ENCODE data around the gene ATXN1.

Gene ATXN1

DNA sequence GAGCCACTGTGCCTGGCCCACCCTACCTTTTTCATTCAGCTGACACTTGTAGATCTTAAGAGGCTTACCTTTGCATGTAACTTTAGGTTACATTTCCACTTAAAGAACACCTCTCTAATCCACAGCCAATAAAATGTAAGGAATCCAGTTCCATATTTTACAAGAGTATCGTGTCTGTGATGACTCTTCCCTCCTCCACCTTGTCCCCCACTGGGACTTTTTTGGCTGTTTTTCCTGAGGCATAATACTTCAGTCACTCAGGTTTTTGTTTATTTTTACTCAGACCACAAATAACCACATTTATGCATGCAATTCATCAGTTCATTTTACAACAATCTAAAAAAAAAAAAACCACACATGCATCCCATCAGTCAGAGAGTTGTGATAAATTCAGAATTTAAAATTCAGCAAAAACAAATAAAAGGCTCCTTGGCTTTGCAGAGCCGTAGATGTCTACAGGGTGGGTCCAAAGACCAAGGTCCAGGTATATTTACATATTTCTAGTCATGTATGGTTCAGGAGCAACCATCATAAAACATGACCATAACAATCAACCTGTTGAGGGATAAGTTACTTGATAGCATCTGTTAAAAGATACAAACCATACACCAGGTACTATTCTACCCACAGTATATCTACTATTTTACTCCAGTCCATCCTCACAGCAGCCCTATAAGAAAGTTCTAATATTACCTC lies 9.9 kb downstream of the ATXN1 start:
- TF ChIP-seq GATA1 (IDR thresholded peaks at IDR 0.05; ENCODE audit: low read depth, low read length), result no peak
- no peak for TF ChIP-seq POLR2A (IDR thresholded peaks at IDR 0.05; ENCODE audit: low read length)

DNA sequence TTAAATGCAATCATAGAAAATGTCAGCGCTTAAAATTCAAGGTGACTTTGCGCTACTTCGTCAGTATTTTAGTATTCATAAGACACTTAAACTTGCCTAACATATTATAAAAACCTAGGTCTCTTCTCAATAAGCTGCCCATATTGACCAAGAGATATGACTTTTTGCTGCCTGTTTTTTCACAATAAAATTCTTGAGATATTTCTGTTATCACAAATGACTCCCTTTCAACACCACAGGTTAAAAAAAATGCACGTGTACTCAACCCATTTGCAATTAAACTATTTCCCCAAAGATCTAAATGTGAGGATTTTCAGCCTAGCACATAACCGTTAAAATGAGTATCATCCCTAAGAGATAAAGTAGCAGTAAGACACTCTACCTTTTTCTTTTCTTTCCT lies 10.7 kb downstream of the ATXN1 start:
- no peak for TF ChIP-seq GATA1 (IDR thresholded peaks at IDR 0.05; ENCODE audit: low read depth, low read length)
- TF ChIP-seq POLR2A (IDR thresholded peaks at IDR 0.05; ENCODE audit: low read length), result no peak
- DNase-seq, result no peak

More for the DNA sequence above, 9.9 kb downstream of the ATXN1 start:
- no peak for DNase-seq

DNA sequence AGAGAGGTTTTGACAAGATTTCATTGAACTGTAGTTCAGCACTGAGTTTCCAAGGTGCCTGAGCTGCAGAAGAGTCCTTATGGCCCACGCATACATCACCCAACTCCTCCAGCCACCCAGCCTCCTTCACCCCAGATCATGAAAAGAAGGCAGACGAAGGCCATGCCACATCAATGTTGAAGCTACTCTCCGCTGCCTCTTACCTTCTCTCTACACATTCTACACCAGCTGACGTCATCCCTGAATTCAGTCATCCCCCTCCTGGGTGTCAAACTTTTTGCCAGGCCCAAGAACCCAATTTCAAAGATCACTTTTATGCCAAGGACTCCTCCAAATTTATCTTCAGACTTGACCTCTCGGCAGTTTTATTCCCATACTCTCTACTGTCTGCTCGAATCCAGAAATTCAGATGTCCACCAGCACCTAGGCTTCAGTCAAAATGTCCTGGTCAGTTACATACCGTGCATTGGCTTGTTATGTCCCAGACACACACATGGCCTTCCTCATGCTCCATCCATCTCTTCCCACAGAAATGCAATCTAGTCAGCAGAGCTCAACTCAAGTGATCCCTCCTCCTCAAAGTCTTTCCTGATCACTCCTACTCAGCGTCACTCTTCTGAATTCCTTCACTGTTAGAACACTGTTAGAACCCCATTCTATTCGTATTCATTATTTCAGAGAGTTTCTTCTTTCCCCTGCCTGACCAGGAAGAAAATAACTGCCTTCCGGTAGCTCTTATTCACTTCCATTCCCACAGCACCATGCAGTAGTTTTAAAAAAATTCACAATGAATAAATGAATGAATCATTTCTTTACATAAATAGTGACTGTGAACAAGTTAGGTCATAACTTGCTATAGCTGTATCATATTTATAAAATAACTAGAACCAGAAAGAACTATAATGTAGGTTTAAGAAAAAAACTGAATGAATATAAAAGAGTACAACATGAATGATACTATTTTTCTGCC lies 11.5 kb downstream of the ATXN1 start:
- DNase-seq, result no peak
- no peak for TF ChIP-seq GATA1 (IDR thresholded peaks at IDR 0.05; ENCODE audit: low read depth, low read length)
- no peak for TF ChIP-seq POLR2A (IDR thresholded peaks at IDR 0.05; ENCODE audit: low read length)

DNA sequence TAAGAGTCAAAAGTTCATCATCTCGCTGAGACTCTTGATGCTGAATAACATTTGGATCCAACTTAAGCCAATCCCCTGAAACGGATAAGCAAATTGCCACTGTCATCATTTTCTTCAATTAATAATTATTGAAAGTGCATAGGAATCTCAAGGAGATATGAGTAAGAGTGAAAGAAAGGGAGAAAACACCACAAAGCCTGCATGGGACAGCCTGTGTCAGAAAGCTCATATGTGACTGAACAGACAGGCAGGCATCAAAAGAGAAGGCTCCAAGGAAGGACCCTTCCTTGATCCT lies 13.3 kb downstream of the ATXN1 start:
- DNase-seq, result no peak
- no peak for TF ChIP-seq GATA1 (IDR thresholded peaks at IDR 0.05; ENCODE audit: low read depth, low read length)
- no peak for TF ChIP-seq POLR2A (IDR thresholded peaks at IDR 0.05; ENCODE audit: low read length)

DNA sequence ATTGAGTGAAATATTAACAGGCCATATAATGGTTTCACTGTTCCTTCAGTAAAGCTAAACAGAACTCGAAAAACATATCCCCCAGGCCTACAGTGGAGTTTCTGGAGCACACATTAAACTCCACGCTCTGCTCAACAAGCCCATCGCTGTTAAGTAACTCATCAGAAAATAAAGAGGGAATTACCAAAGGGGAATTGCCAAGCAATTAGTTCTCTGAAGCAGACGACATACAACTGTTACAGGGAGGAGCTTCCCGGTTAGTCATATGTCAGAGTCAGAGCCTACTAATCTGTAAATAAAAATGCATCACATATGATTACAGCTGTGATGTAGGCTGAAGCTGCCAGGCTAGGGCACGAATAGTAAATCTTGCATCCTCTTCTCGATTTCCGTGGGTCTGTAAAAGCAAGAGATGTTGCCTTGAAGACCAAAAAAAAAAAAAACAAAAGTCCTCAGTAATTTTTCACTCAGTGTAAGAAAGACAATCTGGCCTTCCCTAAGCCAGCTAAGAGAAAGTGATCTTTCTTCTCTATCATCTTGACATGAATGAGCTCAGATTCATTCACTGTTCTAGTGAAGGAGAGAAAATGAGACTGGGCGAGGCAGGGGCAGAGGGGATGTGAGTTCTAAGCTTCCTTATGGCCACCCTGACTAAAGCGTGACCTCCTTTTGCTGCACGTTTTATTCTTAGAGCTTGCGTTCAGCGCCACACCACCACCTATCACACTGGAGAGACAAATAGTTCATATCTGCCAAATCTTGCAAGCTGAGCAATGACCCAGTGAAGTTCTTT lies 13.8 kb downstream of the ATXN1 start:
- TF ChIP-seq GATA1 (IDR thresholded peaks at IDR 0.05; ENCODE audit: low read depth, low read length) (no peak), POLR2A (IDR thresholded peaks at IDR 0.05; ENCODE audit: low read length) (no peak)
- DNase-seq, result no peak

DNA sequence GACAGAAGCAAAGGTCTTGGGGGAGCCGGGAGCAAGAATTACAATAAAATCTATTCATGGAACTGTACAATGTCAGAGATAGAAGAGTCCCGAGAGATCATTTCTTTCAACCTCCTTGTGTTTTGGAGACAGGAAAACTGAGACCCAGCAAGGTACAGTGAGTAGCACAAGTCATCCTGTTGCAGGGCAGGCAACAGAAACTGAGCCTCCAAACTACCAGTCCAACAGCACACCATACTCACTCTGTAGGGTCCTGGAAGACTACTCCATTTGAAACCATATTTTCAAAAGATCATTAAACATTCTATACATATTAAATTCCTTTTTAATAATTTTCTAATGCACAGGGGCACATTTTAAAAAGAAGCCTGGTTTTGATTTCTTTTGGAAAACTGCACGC lies 14.4 kb downstream of the ATXN1 start:
- DNase-seq, result no peak
- TF ChIP-seq GATA1 (IDR thresholded peaks at IDR 0.05; ENCODE audit: low read depth, low read length) (no peak), POLR2A (IDR thresholded peaks at IDR 0.05; ENCODE audit: low read length) (no peak)

DNA sequence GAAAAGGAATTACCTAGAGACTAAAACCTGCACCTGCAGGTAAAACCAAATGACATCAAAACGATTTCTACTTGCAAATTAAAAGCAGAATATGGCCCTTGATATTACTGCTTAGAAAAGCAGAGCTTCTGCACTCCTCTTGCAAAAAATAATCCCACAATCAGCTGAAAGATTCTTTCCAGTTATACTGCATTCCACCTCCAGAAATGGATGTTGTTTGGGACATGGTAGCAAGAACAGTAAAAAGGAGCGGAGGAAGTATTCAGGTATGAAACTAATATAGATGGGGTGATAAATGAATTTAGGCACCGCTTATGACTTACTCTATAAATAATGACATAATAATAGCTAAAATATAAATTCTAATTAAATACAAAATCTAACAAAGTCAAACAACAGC lies 14.9 kb downstream of the ATXN1 start:
- no peak for TF ChIP-seq GATA1 (IDR thresholded peaks at IDR 0.05; ENCODE audit: low read depth, low read length)
- TF ChIP-seq POLR2A (IDR thresholded peaks at IDR 0.05; ENCODE audit: low read length), result no peak

DNA sequence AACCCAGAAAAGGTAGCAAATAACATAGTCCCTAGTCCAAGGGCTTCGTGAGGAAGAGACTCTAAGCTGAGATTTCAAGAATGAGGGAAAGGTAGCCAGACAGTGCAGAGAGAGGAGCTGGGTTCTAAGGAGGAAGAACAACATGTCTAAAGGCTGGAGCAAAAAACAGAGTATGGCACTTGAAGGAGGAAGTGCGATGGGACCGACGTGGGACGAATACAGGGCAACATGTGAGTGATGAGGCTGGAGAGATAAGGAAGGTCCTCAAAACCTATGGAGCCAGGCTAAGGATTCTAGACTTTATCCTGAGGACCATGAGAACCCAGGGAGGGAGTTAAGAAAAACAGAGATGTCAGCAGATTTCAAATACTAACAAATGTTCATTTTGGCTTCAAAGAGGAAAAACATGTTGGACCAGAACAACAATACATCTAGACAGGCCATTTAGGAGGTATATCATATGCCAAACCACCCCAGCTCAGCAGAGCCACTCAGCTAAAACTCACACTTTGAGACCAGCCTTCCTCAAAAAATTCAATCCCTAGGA lies 17.5 kb downstream of the ATXN1 start:
- no peak for TF ChIP-seq POLR2A (IDR thresholded peaks at IDR 0.05; ENCODE audit: low read length)
- TF ChIP-seq GATA1 (IDR thresholded peaks at IDR 0.05; ENCODE audit: low read depth, low read length), result no peak
- DNase-seq, result no peak

More for the DNA sequence above, 14.9 kb downstream of the ATXN1 start:
- DNase-seq, result no peak

DNA sequence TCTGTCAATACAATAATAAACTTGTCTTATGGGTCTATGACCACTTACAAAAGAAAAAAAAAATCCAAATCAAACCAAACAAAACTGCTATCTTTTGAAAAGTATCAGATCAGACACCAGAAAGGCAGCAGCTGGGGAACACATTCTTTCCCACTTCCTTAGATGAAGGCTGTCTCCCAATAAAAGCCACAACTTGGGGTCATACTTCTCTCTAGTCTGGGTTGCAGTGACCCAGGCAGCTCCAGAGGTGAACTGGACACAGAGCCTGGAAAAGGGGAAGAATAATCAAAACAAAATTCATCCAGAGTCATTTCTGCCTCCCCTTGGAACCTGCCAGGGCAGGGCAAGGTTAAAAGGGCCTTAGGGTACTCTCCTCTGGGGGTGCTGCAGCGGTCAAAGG lies 19.1 kb downstream of the ATXN1 start:
- no peak for TF ChIP-seq GATA1 (IDR thresholded peaks at IDR 0.05; ENCODE audit: low read depth, low read length)
- TF ChIP-seq POLR2A (IDR thresholded peaks at IDR 0.05; ENCODE audit: low read length), result no peak
- no peak for DNase-seq

DNA sequence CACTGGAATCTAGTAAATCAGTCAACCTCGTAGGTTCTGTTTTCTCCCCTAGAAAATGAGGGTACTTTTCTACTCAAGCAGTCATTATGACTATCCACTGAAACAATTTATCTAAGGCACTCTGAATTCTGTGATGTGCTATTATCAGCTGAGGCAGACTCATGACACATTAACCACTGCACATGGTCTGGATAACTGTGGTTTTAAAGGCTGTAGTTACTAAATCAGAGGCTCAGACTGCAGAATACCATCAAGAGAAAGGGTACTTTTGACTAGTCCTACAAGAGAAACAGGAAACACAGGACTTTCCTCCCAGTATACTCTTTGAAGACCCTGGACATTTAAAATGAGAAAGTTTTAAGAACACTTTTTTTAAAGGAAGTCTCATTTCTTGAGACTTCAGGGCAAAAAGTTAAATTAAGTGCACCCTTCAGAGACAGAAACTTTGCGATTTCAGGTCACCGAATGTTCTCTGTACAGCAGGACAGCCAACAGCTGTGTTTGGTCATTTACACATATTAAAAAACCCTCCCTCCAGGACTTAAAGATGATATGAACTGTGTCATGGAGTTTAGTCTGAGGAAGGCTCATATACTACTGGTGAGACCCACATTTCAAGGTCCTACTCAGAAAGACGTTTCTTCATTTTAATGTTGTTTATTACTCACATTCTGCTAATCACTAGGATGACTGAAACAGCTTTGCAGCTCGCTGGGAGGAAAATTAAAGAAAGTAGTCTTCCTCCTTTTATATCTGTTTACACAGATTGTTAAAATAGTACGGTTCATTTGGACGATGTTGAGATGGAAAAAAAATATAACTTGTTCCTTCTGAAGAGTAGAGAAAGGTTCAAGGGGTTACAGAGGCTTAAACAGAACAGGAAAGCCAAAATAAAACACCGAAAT lies 19.9 kb downstream of the ATXN1 start:
- TF ChIP-seq POLR2A (IDR thresholded peaks at IDR 0.05; ENCODE audit: low read length) (no peak), GATA1 (IDR thresholded peaks at IDR 0.05; ENCODE audit: low read depth, low read length) (no peak)
- no peak for DNase-seq

DNA sequence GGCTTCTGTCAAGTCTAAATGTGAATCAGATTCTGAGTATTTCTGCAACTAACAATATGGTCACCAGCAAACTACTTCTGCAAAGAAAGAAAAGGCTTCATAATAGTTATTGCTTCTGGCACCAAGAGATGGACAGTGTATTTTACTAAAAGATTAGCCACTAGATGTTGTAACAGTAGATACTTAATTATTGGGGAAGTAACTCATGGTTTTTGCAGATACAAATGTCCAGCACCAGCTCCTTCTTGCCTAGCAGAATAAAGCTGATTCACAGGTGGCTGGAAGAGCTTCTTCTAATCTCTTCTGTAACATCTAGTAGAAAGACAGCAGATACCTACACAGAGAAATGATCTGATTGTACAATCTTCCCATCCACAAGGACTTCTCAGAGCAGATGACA lies 21.2 kb downstream of the ATXN1 start:
- DNase-seq, result no peak
- TF ChIP-seq GATA1 (IDR thresholded peaks at IDR 0.05; ENCODE audit: low read depth, low read length), result no peak

DNA sequence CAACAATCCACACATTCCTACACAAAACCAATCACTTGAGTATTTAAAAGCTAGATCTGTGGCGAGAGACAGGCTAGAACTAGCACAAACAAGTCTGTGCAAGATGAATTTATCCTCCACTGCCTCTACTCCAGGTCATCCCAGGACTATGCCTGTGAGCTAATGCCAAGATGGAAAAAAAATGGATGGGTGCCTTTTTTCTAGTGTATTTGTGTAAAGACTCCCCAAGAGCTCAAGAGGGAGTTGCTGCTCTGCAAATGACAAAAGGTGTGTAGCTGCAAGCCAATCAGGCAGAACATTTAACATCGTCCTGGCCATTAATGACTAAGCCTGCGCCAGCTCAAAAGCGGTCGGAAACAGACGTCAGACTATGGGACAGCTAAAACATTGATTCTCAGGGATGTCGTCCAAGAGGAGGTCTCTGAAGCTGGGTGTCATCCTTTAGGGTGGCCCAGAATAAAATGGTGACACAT lies 21.9 kb downstream of the ATXN1 start:
- no peak for TF ChIP-seq GATA1 (IDR thresholded peaks at IDR 0.05; ENCODE audit: low read depth, low read length)
- TF ChIP-seq POLR2A (IDR thresholded peaks at IDR 0.05; ENCODE audit: low read length), result no peak
- no peak for DNase-seq

DNA sequence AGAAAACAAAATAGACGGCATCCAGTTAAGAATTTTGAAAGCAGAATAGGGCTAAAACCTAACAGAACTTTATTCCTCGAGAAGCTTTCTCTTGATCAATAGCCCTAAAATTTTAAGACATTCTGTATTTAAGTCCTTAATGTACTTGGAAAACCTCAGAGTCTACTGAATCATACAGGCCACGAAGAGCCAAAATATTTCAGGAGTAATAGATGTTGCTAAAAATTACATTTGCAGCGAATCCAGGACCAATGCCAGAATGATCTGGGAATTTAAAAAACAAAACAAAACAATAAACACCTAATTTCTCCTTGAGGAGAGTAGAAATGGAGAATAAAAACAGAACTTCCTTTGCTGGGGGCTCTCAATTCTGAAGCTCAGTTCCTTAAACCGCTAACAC lies 23.3 kb downstream of the ATXN1 start:
- TF ChIP-seq GATA1 (IDR thresholded peaks at IDR 0.05; ENCODE audit: low read depth, low read length), result no peak
- no peak for TF ChIP-seq POLR2A (IDR thresholded peaks at IDR 0.05; ENCODE audit: low read length)
- DNase-seq, result no peak
